Liver (tissue), 9 donors: ENCODE data around the gene PPM1E. TPM values are rescaled to one million over a fixed set of nuclear protein-coding genes. Genes with fewer than 3 reads are reported as not detected.

ENCODE experiments used
- DNase-seq: peaks from one replicate; pipeline ENCODE4 v3.0.0-alpha.2; 2017; ENCODE audit warnings: low spot score
- H3K27ac ChIP-seq, 2 donors: one replicate each; pipeline ENCODE4 v1.7.0; 2013; ENCODE audit warnings: inconsistent platforms in 2 of 2, low read length in 2 of 2, control low read depth in 1 of 2, low read depth in 1 of 2, mild to moderate bottlenecking in 1 of 2
- H3K27me3 ChIP-seq, 4 donors: one replicate each; pipeline versions ENCODE4 v1.6.1 to v1.7.0; 2013; ENCODE audit warnings: low read length in 3 of 4, inconsistent platforms in 1 of 4, mild to moderate bottlenecking in 1 of 4, moderate library complexity in 1 of 4; ENCODE audit not compliant: control insufficient read depth in 4 of 4, insufficient read depth in 4 of 4
- H3K36me3 ChIP-seq, 4 donors: one replicate each; pipeline versions ENCODE4 v1.6.1 to v1.7.0; 2013; ENCODE audit warnings: low read length in 3 of 4, mild to moderate bottlenecking in 3 of 4, low read depth in 1 of 4, moderate library complexity in 1 of 4; ENCODE audit not compliant: control insufficient read depth in 4 of 4, insufficient read depth in 3 of 4
- H3K4me1 ChIP-seq, 4 donors: one replicate each; pipeline versions ENCODE4 v1.6.1 to v1.7.0; 2013; ENCODE audit warnings: low read length in 3 of 4, mild to moderate bottlenecking in 3 of 4, moderate library complexity in 1 of 4; ENCODE audit not compliant: control insufficient read depth in 4 of 4, insufficient read depth in 4 of 4
- H3K4me3 ChIP-seq, 3 donors: one replicate each; pipeline versions ENCODE4 v1.6.1 to v1.7.0; 2013; ENCODE audit warnings: low read length in 3 of 3, control low read depth in 1 of 3, low read depth in 1 of 3, mild to moderate bottlenecking in 1 of 3
- H3K9ac ChIP-seq, 2 donors: one replicate each; pipeline ENCODE4 v1.7.0; 2013; ENCODE audit warnings: low read length in 2 of 2, mild to moderate bottlenecking in 2 of 2, moderate library complexity in 2 of 2, control low read depth in 1 of 2, low read depth in 1 of 2
- H3K9me3 ChIP-seq, 4 donors: one replicate each; pipeline versions ENCODE4 v1.6.1 to v1.7.0; 2013; ENCODE audit warnings: low read length in 3 of 4; ENCODE audit not compliant: control insufficient read depth in 4 of 4
- EGR1 ChIP-seq, 2 donors: IDR thresholded peaks; 2 replicates each; pipeline ENCODE4 v1.6.1; 2016 to 2018; ENCODE audit warnings: antibody characterized with exemption in 2 of 2, low read depth in 2 of 2
- FOXA1 ChIP-seq: IDR thresholded peaks from 2 replicates; pipeline ENCODE4 v1.6.1; 2016; ENCODE audit warnings: antibody characterized with exemption
- FOXA2 ChIP-seq: IDR thresholded peaks from 2 replicates; pipeline ENCODE4 v1.6.1; 2016; ENCODE audit warnings: antibody characterized with exemption
- GABPA ChIP-seq, 2 donors: IDR thresholded peaks in 1 of 2; conservative IDR thresholded peaks in 1 of 2; 2 replicates each; pipeline ENCODE4 v1.6.1; 2016; ENCODE audit warnings: antibody characterized with exemption in 2 of 2, mild to moderate bottlenecking in 1 of 2, moderate library complexity in 1 of 2
- HNF4A ChIP-seq, 2 donors: conservative IDR thresholded peaks; 2 replicates each; pipeline ENCODE4 v1.6.1; 2016; ENCODE audit warnings: antibody characterized with exemption in 2 of 2, mild to moderate bottlenecking in 2 of 2
- HNF4G ChIP-seq: IDR thresholded peaks from 2 replicates; pipeline ENCODE4 v1.6.1; 2016; ENCODE audit warnings: antibody characterized with exemption
- JUND ChIP-seq, 2 donors: IDR thresholded peaks; 2 replicates each; pipeline ENCODE4 v1.6.1; 2016; ENCODE audit warnings: antibody characterized with exemption in 2 of 2
- NR2F2 ChIP-seq: IDR thresholded peaks from 2 replicates; pipeline ENCODE4 v1.6.1; 2016; ENCODE audit warnings: antibody characterized with exemption
- RAD21 ChIP-seq, 2 donors: IDR thresholded peaks; 2 replicates each; pipeline ENCODE4 v1.6.1; 2016; ENCODE audit warnings: antibody characterized with exemption in 2 of 2, mild to moderate bottlenecking in 2 of 2
- REST ChIP-seq: IDR thresholded peaks from 2 replicates; pipeline ENCODE4 v1.6.1; 2016; ENCODE audit warnings: antibody characterized with exemption, mild to moderate bottlenecking
- RXRA ChIP-seq, 2 donors: IDR thresholded peaks; 2 replicates each; pipeline ENCODE4 v1.6.1; 2017 to 2018; ENCODE audit warnings: antibody characterized with exemption in 2 of 2, mild to moderate bottlenecking in 1 of 2
- SP1 ChIP-seq: IDR thresholded peaks from 2 replicates; pipeline ENCODE4 v1.6.1; 2018; ENCODE audit warnings: antibody characterized with exemption, mild to moderate bottlenecking
- TAF1 ChIP-seq: conservative IDR thresholded peaks from 2 replicates; pipeline ENCODE4 v1.6.1; 2016; ENCODE audit warnings: antibody characterized with exemption, mild to moderate bottlenecking
- YY1 ChIP-seq: IDR thresholded peaks from 2 replicates; pipeline ENCODE4 v1.6.1; 2016; ENCODE audit warnings: antibody characterized with exemption, mild to moderate bottlenecking
- WGBS: extraction: QIAGEN DNeasy Blood & Tissue Kit; methylation state at CpG from one replicate; pipeline ENCODE4 v1.1.7; 2013; 5-methylcytosine and 5-hydroxymethylcytosine counted together
- polyA plus RNA-seq, 2 donors: library from polyadenylated mRNA; stranded (reverse) in 1 of 2; unstranded in 1 of 2; fragments of 200-250 nt in 1 of 2; fragments of >200 nt in 1 of 2; fragmentation: Nextera tagmentation in 1 of 2; extraction: Ambion mirVana in 1 of 2; gene quantifications; one replicate each; pipeline versions ENCODE4 v1.2.1 to v1.2.3, GENCODE V29; 2013 to 2015
- total RNA-seq, 2 donors: library from RNA; depleted of rRNA; stranded (reverse); fragments of >200 nt; gene quantifications; one replicate each; pipeline ENCODE4 v1.2.3, GENCODE V29; 2014
- TF ChIP-seq, protein P1 (sequence below): IDR thresholded peaks from 2 replicates; pipeline ENCODE4 v1.6.1; 2016; ENCODE audit warnings: antibody characterized with exemption
- TF ChIP-seq, protein P2 (sequence below): IDR thresholded peaks from 2 replicates; pipeline ENCODE4 v1.6.1; 2016; ENCODE audit warnings: antibody characterized with exemption
- TF ChIP-seq, protein P3 (sequence below): fragments of 150-350 bp; IDR thresholded peaks from 2 replicates; pipeline ENCODE4 v1.5.1; 2017; ENCODE audit warnings: improper control_type of control experiment, low read depth, low read length; ENCODE audit not compliant: missing input control
- TF ChIP-seq, protein P4 (sequence below): IDR thresholded peaks from 2 replicates; pipeline ENCODE4 v1.6.1; 2016; ENCODE audit warnings: antibody characterized with exemption
- donor health status: healthy.
- donor health status: healthy.
- donor health status: healthy.
- donor health status: healthy.
- donor health status: healthy.

Gene PPM1E
- total and polyA plus RNA-seq, 4 donors, result 0.25 to 0.61 (median 0.50) TPM; not detected in 1

- H3K27ac ChIP-seq, result no peak overlapping the region
- H3K9ac ChIP-seq, result no peak overlapping the region
- H3K9me3 ChIP-seq, result no peaks in the 10 kb centered on the region
- no peaks in the 10 kb centered on the region for H3K4me1 ChIP-seq
- DNase-seq, result no peak
- TF ChIP-seq GABPA (IDR thresholded peaks at IDR 0.05 in 1 of 2, conservative IDR thresholded peaks at IDR 0.05 in 1 of 2) (no peak), SP1 (no peak), FOXA2 (no peak), HNF4A (conservative IDR thresholded peaks at IDR 0.05) (no peak), YY1 (no peak), REST (no peak), RXRA (IDR thresholded peaks at IDR 0.05) (no peak), RAD21 (IDR thresholded peaks at IDR 0.05) (no peak), TAF1 (no peak), NR2F2 (no peak), FOXA1 (no peak), JUND (IDR thresholded peaks at IDR 0.05) (no peak), EGR1 (IDR thresholded peaks at IDR 0.05; ENCODE audit: low read depth in 2 of 2) (no peak), HNF4G (no peak)
- TF ChIP-seq, protein P1, sequence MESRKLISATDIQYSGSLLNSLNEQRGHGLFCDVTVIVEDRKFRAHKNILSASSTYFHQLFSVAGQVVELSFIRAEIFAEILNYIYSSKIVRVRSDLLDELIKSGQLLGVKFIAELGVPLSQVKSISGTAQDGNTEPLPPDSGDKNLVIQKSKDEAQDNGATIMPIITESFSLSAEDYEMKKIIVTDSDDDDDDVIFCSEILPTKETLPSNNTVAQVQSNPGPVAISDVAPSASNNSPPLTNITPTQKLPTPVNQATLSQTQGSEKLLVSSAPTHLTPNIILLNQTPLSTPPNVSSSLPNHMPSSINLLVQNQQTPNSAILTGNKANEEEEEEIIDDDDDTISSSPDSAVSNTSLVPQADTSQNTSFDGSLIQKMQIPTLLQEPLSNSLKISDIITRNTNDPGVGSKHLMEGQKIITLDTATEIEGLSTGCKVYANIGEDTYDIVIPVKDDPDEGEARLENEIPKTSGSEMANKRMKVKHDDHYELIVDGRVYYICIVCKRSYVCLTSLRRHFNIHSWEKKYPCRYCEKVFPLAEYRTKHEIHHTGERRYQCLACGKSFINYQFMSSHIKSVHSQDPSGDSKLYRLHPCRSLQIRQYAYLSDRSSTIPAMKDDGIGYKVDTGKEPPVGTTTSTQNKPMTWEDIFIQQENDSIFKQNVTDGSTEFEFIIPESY, result no peak
- TF ChIP-seq, protein P2, sequence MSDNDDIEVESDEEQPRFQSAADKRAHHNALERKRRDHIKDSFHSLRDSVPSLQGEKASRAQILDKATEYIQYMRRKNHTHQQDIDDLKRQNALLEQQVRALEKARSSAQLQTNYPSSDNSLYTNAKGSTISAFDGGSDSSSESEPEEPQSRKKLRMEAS, result no peak
- TF ChIP-seq, protein P3, sequence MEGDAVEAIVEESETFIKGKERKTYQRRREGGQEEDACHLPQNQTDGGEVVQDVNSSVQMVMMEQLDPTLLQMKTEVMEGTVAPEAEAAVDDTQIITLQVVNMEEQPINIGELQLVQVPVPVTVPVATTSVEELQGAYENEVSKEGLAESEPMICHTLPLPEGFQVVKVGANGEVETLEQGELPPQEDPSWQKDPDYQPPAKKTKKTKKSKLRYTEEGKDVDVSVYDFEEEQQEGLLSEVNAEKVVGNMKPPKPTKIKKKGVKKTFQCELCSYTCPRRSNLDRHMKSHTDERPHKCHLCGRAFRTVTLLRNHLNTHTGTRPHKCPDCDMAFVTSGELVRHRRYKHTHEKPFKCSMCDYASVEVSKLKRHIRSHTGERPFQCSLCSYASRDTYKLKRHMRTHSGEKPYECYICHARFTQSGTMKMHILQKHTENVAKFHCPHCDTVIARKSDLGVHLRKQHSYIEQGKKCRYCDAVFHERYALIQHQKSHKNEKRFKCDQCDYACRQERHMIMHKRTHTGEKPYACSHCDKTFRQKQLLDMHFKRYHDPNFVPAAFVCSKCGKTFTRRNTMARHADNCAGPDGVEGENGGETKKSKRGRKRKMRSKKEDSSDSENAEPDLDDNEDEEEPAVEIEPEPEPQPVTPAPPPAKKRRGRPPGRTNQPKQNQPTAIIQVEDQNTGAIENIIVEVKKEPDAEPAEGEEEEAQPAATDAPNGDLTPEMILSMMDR, result no peak
- TF ChIP-seq, protein P4, sequence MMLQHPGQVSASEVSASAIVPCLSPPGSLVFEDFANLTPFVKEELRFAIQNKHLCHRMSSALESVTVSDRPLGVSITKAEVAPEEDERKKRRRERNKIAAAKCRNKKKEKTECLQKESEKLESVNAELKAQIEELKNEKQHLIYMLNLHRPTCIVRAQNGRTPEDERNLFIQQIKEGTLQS, result no peak
- 93% methylated on average over 6 of the region's 6 CpGs for WGBS
- no peak overlapping the region for H3K4me3 ChIP-seq
- H3K36me3 ChIP-seq, result no peaks in the 10 kb centered on the region
- no peaks in the 10 kb centered on the region for H3K27me3 ChIP-seq
Observed at GRCh38 chr17:58985971-58986370, 230.3 kb downstream of the PPM1E start.
